ENCODE measurements around the gene CAMK2A. TPM values are rescaled to one million over a fixed set of nuclear protein-coding genes. Genes with fewer than 3 reads are reported as not detected.

The CAMK2A gene
- polyA plus RNA-seq, 2 of the 4 experiments (the other 2 are of a cell fraction) = 0.09 to 0.93 TPM

GRCh38 chr5:150202501-150202900 is 87.1 kb downstream of the CAMK2A start:
- WGBS (ENCODE audit: missing lambda C conversion rate) = 79% methylated on average over 10 of the region's 10 CpGs
- ChIA-PET CTCF (interaction anchor here (0.6 to 1.1 kb wide), 2 partner anchors 16 to 148 kb away, joined by 3 read pairs; no protein-coding TSS in a partner anchor), POLR2A (no interaction called here)
- Histone ChIP-seq H3K4me2 (no peak overlapping the region), H3K27ac (no peak overlapping the region), H3K9me3 (no peaks in the 10 kb centered on the region), H3K4me1 (no peaks in the 10 kb centered on the region), H3K4me3 (no peak overlapping the region)
- DNase-seq (ENCODE audit: low read depth in 1 of 2, low spot score in 1 of 2) (no peak), ATAC-seq (no peak), FAIRE-seq (no peak)
- TF ChIP-seq TP53 (CRISPR knock-in tag; IDR thresholded peaks at IDR 0.05) (no peak), TFCP2L1 (CRISPR knock-in tag; IDR thresholded peaks at IDR 0.05) (no peak), MAZ (IDR thresholded peaks at IDR 0.05; ENCODE audit: borderline replicate concordance, low read depth, low read length) (no peak), JUNB (IDR thresholded peaks at IDR 0.05) (no peak), EHF (CRISPR knock-in tag; IDR thresholded peaks at IDR 0.05) (no peak), HES2 (IDR thresholded peaks at IDR 0.05) (no peak)

- WGBS (ENCODE audit: missing lambda C conversion rate) = 47% methylated on average over 1 of the region's 1 CpG
- DNase-seq (ENCODE audit: low read depth in 1 of 2, low spot score in 1 of 2) (no peak), ATAC-seq (no peak), FAIRE-seq (no peak)
- ChIA-PET POLR2A (no interaction called here), CTCF (interaction anchor here (0.8 to 3.4 kb wide), 5 partner anchors 13 to 54 kb away, joined by 3 to 13 read pairs (median 5); no protein-coding TSS in a partner anchor)
- no peak for TF ChIP-seq RCOR1 (IDR thresholded peaks at IDR 0.05; ENCODE audit: low read depth, low read length)
- no peak for TF ChIP-seq SREBF2 (IDR thresholded peaks at IDR 0.05)
- TF ChIP-seq RAD21 (conservative IDR thresholded peaks at IDR 0.05 in 1 of 2, IDR thresholded peaks at IDR 0.05 in 1 of 2) = no peak
- TF ChIP-seq MAFK (IDR thresholded peaks at IDR 0.05; ENCODE audit: partially characterized antibody) = no peak
- TF ChIP-seq RFX5 (IDR thresholded peaks at IDR 0.05) = no peak
- TF ChIP-seq ZFP36 (IDR thresholded peaks at IDR 0.05; ENCODE audit: borderline replicate concordance, partially characterized antibody) = no peak
- no peak for TF ChIP-seq RNF2 (IDR thresholded peaks at IDR 0.05; ENCODE audit: borderline replicate concordance, low read depth)
- no peak for TF ChIP-seq PBX3 (IDR thresholded peaks at IDR 0.05)
- TF ChIP-seq MAZ (IDR thresholded peaks at IDR 0.05; ENCODE audit: borderline replicate concordance, low read depth, low read length) = no peak
- TF ChIP-seq CHD4 (IDR thresholded peaks at IDR 0.05; ENCODE audit: borderline replicate concordance) = no peak
- TF ChIP-seq ZNF302 (CRISPR knock-in tag; IDR thresholded peaks at IDR 0.05) = no peak
- TF ChIP-seq KDM1A (IDR thresholded peaks at IDR 0.05; ENCODE audit: low read depth) = no peak
- no peak for TF ChIP-seq RARB (CRISPR knock-in tag; IDR thresholded peaks at IDR 0.05)
- no peak for TF ChIP-seq TP53 (CRISPR knock-in tag; IDR thresholded peaks at IDR 0.05)
- no peak for TF ChIP-seq JUN (IDR thresholded peaks at IDR 0.05)
- TF ChIP-seq ELK1 (IDR thresholded peaks at IDR 0.05; ENCODE audit: low read depth, low read length) = no peak
- TF ChIP-seq JUNB (IDR thresholded peaks at IDR 0.05) = no peak
- H3K27ac ChIP-seq = no peak overlapping the region
- H3K4me3 ChIP-seq = no peak overlapping the region
- no peaks in the 10 kb centered on the region for H3K9me3 ChIP-seq
- no peaks in the 10 kb centered on the region for H3K4me1 ChIP-seq
- H3K4me2 ChIP-seq = no peak overlapping the region
These were observed 92.1 kb downstream of the CAMK2A start for GRCh38 chr5:150197476-150197875.

- Histone ChIP-seq H3K27ac (no peak overlapping the region), H3K4me2 (no peak overlapping the region), H3K9me3 (no peaks in the 10 kb centered on the region), H3K4me3 (no peak overlapping the region), H3K4me1 (no peaks in the 10 kb centered on the region)
- ChIA-PET CTCF (interaction anchor here (0.8 to 3.4 kb wide), 5 partner anchors 15 to 54 kb away, joined by 3 to 13 read pairs (median 3); no protein-coding TSS in a partner anchor), POLR2A (no interaction called here)
- DNase-seq (ENCODE audit: low read depth in 1 of 2, low spot score in 1 of 2) = no peak
- no peak for FAIRE-seq
- ATAC-seq = no peak
- 68% methylated on average over 15 of the region's 16 CpGs for WGBS (ENCODE audit: missing lambda C conversion rate)
- TF ChIP-seq CBX8 (IDR thresholded peaks at IDR 0.05) (no peak), ESRRA (IDR thresholded peaks at IDR 0.05; ENCODE audit: borderline replicate concordance, low read length) (no peak), RCOR1 (IDR thresholded peaks at IDR 0.05; ENCODE audit: low read depth, low read length) (no peak), KDM1A (IDR thresholded peaks at IDR 0.05; ENCODE audit: low read depth) (no peak), EHF (CRISPR knock-in tag; IDR thresholded peaks at IDR 0.05) (no peak), FOXS1 (CRISPR knock-in tag; IDR thresholded peaks at IDR 0.05) (no peak), HDAC2 (IDR thresholded peaks at IDR 0.05) (no peak), REST (IDR thresholded peaks at IDR 0.05) (no peak), POLR2AphosphoS2 (conservative IDR thresholded peaks at IDR 0.05; ENCODE audit: low read length) (no peak), HMGXB4 (CRISPR knock-in tag; IDR thresholded peaks at IDR 0.05; ENCODE audit: borderline replicate concordance) (no peak)
These were observed 92.6 kb downstream of the CAMK2A start for GRCh38 chr5:150196986-150197385.

Data from A549 (cell line).